ENCODE measurements around the gene TTC39B.

Gene TTC39B

DNA sequence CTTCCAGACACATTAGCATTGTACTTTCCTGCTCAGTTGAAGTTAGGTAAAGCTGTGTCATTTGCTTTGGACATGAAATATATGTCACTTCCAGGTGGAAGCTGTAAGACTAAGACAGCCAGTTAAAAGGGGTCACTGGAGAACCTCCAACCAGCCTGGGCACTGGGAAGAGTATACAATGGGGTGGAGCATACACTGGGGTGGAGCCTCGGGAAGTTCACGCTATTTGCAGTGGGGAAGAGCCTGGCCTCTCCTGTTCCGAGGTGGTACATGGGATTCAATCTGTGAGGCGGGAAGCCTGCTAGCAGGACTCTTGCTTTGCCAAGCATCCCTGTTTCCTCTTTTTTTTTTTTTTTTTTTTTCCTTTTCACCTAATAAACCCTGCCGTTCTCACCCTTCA is 145.3 kb downstream of the TTC39B start:
- TF ChIP-seq, protein P1, sequence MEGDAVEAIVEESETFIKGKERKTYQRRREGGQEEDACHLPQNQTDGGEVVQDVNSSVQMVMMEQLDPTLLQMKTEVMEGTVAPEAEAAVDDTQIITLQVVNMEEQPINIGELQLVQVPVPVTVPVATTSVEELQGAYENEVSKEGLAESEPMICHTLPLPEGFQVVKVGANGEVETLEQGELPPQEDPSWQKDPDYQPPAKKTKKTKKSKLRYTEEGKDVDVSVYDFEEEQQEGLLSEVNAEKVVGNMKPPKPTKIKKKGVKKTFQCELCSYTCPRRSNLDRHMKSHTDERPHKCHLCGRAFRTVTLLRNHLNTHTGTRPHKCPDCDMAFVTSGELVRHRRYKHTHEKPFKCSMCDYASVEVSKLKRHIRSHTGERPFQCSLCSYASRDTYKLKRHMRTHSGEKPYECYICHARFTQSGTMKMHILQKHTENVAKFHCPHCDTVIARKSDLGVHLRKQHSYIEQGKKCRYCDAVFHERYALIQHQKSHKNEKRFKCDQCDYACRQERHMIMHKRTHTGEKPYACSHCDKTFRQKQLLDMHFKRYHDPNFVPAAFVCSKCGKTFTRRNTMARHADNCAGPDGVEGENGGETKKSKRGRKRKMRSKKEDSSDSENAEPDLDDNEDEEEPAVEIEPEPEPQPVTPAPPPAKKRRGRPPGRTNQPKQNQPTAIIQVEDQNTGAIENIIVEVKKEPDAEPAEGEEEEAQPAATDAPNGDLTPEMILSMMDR (IDR thresholded peaks at IDR 0.05; ENCODE audit: low read depth, low read length), result no peak
- no peak for DNase-seq
- H3K9me3 ChIP-seq, result no peaks in the 10 kb centered on the region
- no peaks in the 10 kb centered on the region for H3K4me1 ChIP-seq
- H3K4me3 ChIP-seq (ENCODE audit: low read depth, low read length), result no peak overlapping the region
- H3K27me3 ChIP-seq, result no peaks in the 10 kb centered on the region
- H3K36me3 ChIP-seq, result no peaks in the 10 kb centered on the region

GRCh38 chr9:15160673-15161072 is 146.3 kb downstream of the TTC39B start:
- no peaks in the 10 kb centered on the region for H3K36me3 ChIP-seq

GRCh38 chr9:15158064-15158463 is 149.0 kb downstream of the TTC39B start:
- H3K27me3 ChIP-seq, result no peaks in the 10 kb centered on the region
- DNase-seq, result no peak
- H3K9me3 ChIP-seq, result no peaks in the 10 kb centered on the region
- TF ChIP-seq, protein P1 (IDR thresholded peaks at IDR 0.05; ENCODE audit: low read depth, low read length), result no peak
- H3K4me1 ChIP-seq, result no peaks in the 10 kb centered on the region
- H3K36me3 ChIP-seq, result no peaks in the 10 kb centered on the region
- no peak overlapping the region for H3K4me3 ChIP-seq (ENCODE audit: low read depth, low read length)

More at GRCh38 chr9:15160673-15161072, 146.3 kb downstream of the TTC39B start:
- no peak for DNase-seq
- no peaks in the 10 kb centered on the region for H3K27me3 ChIP-seq
- H3K4me3 ChIP-seq (ENCODE audit: low read depth, low read length), result no peak overlapping the region
- no peaks in the 10 kb centered on the region for H3K4me1 ChIP-seq
- H3K9me3 ChIP-seq, result no peaks in the 10 kb centered on the region
- TF ChIP-seq, protein P1 (IDR thresholded peaks at IDR 0.05; ENCODE audit: low read depth, low read length), result no peak

DNA sequence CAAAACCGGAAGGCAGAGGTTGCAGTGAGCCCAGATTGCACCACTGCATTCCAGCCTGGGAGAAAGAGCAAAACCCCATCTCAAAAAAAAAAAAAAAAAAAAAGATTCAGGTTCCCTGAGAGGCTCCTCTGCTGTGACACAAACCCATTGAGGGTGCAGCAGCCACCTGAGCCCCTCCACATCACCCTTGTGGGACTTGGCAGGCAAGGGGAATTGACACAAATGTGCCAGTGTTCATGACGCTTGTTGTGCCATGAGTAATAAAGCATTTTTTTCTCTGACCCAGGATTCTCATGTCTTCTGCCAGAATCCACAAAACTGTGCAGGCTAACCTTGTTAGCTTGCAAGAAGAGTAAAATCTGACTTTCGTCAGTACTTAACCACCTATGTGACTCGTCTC is 149.6 kb downstream of the TTC39B start:
- no peaks in the 10 kb centered on the region for H3K36me3 ChIP-seq
- DNase-seq, result no peak
- TF ChIP-seq, protein P1 (IDR thresholded peaks at IDR 0.05; ENCODE audit: low read depth, low read length), result no peak
- no peaks in the 10 kb centered on the region for H3K27me3 ChIP-seq
- no peaks in the 10 kb centered on the region for H3K9me3 ChIP-seq
- H3K4me1 ChIP-seq, result no peaks in the 10 kb centered on the region
- H3K4me3 ChIP-seq (ENCODE audit: low read depth, low read length), result no peak overlapping the region

- TF ChIP-seq, protein P1 (IDR thresholded peaks at IDR 0.05; ENCODE audit: low read depth, low read length), result no peak
- H3K4me3 ChIP-seq (ENCODE audit: low read depth, low read length), result no peak overlapping the region
- H3K36me3 ChIP-seq, result no peaks in the 10 kb centered on the region
- no peaks in the 10 kb centered on the region for H3K4me1 ChIP-seq
- no peaks in the 10 kb centered on the region for H3K27me3 ChIP-seq
- no peak for DNase-seq
- no peaks in the 10 kb centered on the region for H3K9me3 ChIP-seq
Observed at GRCh38 chr9:15156241-15156640, 150.8 kb downstream of the TTC39B start.

DNA sequence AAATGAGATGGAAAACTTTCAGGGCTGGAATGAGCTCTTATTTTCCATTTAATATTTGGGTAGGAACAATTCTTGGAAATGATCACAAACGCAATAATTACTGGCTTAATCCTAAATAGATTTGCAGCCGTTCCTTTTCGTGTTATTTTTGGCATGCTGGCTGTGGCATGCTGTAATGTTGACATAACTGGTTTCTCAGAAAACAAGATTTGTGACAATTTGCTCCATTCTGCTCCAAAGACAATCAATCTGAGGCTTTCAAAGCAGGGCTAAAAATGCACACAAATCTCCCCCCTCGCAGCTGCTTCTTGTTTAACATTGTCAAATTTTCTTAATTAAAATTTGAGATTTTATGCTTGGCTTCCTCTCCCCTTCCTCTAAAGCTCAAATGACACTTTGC is 151.2 kb downstream of the TTC39B start:
- Histone ChIP-seq H3K27me3 (no peaks in the 10 kb centered on the region), H3K36me3 (no peaks in the 10 kb centered on the region), H3K9me3 (no peaks in the 10 kb centered on the region), H3K4me1 (no peaks in the 10 kb centered on the region), H3K4me3 (ENCODE audit: low read depth, low read length) (no peak overlapping the region)
- TF ChIP-seq, protein P1 (IDR thresholded peaks at IDR 0.05; ENCODE audit: low read depth, low read length), result no peak
- DNase-seq, result no peak

All from BE2C (cell line).